HG03060 (cell line): ENCODE results near the gene IL20.

Source experiments
- ATAC-seq: cut with Tn5 transposase; IDR thresholded peaks from one replicate; pipeline ENCODE4 v1.9.1; 2021; ENCODE audit warnings: low read depth, moderate number of reproducible peaks; ENCODE audit not compliant: unreplicated experiment

The IL20 gene

DNA sequence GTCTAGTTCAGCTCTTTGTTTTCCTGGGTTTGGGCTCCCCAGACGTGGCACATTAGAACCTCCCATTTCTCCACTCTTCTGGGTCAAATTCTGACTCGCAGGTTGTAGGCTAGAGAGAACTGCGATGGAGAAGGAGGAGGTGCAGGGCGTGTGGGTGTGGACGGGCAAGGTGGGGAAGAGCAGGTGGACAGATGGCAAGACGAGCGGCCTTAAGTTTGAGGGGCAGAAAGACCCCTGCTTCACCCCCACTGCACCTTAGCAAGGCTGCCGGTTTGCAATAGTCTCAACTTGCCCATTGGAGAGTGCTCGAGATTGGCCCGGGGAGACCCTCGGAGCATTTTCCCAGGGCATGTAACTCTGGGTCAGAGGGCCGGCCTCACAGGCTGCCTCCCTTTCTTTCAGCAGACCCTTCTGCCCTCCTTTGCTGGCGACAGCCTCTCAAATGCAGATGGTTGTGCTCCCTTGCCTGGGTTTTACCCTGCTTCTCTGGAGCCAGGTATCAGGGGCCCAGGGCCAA is 33.5 kb downstream of the IL20 start:
- ATAC-seq, result no peak

GRCh38 chr1:206899717-206900116 is 34.3 kb downstream of the IL20 start:
- ATAC-seq, result no peak

DNA sequence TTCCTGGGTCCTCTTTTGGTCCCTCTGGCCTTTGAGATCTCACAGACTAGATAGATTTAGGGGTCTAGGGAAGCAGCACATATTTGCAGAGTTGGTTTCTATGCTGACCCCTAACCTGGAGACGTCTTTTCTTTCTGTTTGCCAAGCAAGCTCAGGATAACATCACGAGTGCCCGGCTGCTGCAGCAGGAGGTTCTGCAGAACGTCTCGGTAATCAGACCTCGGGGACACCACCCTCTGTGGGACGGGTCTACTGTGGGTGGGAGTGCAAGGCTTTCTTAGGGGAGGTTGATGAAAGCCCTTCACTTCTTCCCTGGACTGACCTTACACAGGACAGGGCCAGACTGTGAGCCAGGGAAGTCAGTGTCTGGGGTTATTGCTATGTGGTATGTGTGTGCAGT is 34.7 kb downstream of the IL20 start:
- ATAC-seq, result no peak

DNA sequence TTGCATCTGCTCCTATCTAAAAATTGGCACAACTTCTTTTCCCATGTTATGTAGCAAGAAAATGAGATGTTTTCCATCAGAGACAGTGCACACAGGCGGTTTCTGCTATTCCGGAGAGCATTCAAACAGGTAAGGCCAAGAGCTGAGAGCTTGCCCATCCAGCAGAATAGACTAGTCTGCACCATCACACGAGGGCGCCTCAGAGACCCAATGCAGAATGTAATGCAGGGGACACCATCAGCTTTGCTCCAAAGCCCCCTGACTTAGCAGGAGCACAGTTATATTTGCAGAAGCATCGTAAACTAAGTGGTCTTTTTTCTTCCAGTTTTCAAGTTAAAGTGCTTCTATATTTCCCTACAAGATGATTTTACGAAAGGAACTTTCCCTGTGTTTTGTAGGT is 36.5 kb downstream of the IL20 start:
- no peak for ATAC-seq

DNA sequence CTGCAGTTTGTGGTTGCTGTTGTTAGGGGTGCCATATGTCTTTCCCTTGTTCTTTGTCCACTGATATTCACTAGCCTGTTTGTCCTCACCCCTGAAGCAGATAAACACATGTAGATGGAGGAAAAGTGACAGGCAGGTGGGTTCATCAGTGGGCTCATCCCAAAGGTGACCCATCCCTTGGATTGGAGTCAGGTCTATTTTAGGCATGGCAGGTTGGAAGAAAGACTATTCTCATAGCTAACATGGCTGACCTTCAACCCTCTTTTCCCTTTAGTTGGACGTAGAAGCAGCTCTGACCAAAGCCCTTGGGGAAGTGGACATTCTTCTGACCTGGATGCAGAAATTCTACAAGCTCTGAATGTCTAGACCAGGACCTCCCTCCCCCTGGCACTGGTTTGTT is 37.3 kb downstream of the IL20 start:
- ATAC-seq, result no peak

- no peak for ATAC-seq
These were observed 38.3 kb downstream of the IL20 start for GRCh38 chr1:206903687-206904086.

GRCh38 chr1:206904423-206905142 is 39.2 kb downstream of the IL20 start:
- ATAC-seq, result no peak

GRCh38 chr1:206905295-206906164 is 40.1 kb downstream of the IL20 start:
- peak; percentile 63 for ATAC-seq

GRCh38 chr1:206907304-206907991 is 42.0 kb downstream of the IL20 start:
- no peak for ATAC-seq

DNA sequence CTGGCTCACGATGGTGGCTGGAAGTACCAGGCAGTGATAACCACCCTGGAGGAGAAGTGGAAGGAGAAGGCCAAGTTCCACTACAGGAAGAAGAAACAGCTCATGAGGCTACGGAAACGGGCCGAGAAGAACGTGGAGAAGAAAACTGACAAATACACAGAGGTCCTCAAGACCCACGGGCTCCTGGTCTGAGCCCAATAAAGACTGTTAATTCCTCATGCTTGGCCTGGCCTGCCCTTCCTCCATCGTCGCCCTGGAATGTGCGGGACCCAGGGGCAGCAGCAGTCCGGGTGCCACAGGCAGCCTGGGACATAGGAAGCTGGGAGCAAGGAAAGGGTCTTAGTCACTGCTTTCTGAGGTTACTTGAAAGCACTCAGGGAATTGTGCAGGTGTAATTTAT is 42.6 kb downstream of the IL20 start:
- ATAC-seq, result no peak

DNA sequence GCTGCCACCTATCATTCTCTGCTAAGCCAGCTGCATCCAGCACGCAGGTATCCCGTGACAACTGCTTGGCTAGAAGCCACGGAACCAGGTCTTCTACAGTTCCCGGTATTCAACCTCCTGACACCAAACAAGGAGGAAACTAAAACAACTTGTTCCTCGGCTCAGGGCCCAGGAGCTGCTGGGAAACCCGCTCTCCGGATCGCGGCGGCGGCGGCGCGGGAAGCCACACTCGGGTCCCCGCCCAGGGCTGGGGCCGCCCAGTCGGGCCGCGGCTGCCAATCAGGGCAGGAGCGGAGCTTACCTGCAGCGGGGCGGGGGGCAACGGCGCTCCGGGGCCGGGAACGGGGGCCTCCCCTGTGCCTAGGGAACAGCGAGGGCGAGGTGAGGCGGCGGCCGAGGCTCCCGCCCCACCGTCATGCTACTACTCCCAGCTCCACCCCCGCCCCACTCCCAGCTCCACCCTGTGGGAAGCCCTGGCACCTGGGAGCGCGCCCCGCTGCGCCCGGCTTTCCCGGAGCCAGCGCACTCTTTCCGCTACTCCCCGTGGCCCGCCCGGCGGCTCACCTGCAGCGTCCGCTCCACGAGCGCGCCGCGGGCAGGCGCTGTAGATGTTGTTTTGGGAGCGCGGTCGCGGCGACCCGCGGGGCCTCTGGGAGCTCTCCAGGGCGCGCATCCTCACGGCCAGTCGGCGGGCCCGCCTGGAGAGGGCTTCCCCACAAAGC is 43.9 kb downstream of the IL20 start:
- ATAC-seq, result no peak

GRCh38 chr1:206909883-206910318 is 44.5 kb downstream of the IL20 start:
- no peak for ATAC-seq

DNA sequence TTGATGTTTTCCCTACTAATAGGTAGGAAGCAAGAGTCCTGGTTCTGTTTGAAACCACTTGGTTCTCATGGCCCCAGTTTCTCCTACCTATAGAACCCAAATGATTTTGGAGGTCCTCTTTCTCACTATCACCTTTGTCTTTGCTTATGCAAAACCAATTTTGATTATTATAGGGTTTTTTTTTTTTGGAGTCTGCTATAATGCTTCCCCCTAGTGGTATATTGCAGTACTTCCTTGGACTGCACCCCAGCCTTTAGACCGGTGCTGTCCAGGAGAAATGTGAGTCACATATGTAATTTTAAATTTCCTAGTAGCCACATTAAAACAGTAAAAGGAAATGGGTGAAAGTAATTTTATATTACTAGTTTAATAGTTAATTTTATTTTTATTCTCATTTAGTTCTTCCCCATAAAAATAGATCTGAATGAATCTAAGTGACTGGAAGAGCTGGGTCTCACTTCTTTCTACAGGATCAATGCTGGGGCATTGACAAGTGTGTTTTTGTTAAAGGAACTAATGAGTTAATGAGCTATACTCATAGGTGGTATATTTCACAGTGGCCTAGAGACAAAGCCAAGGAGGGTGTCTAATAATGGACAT is 45.7 kb downstream of the IL20 start:
- no peak for ATAC-seq

GRCh38 chr1:206912445-206913095 is 47.1 kb downstream of the IL20 start:
- no peak for ATAC-seq

DNA sequence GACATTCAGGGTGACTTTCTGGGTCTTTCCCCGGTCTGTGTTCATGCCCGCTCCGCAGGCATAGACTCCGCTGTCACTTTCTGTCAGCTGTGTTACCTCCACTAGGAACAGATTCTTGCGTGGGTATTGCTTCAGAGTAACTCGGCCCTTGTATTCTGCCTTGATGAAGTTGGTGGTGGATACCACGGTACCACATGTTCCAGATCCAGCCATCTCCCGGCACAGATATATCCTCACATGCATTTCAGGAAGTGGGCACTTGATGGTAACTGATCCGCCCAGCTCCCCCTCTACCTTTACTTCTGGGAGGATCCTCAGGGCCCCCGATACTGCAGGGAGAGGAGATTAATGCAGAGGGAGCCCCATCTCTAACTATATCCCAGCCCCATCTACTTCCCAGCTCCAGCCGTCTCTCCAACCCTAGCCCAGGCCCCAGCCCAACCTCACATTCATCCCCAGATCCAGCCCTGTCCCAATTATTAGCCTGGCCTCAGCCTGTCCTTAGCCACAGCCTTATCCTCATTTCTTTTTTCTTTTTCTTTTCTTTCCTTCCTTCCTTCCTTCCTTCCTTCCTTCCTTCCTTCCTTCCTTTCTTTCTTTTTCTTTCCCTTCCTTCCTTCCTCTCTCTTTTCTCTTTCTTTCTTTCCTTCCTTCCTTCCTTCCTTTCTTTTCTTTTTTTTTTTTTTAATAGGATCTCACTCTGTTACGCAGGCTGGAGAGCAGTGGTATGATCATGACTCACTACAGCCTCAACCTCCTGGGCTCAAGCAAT is 48.5 kb downstream of the IL20 start:
- no peak for ATAC-seq

DNA sequence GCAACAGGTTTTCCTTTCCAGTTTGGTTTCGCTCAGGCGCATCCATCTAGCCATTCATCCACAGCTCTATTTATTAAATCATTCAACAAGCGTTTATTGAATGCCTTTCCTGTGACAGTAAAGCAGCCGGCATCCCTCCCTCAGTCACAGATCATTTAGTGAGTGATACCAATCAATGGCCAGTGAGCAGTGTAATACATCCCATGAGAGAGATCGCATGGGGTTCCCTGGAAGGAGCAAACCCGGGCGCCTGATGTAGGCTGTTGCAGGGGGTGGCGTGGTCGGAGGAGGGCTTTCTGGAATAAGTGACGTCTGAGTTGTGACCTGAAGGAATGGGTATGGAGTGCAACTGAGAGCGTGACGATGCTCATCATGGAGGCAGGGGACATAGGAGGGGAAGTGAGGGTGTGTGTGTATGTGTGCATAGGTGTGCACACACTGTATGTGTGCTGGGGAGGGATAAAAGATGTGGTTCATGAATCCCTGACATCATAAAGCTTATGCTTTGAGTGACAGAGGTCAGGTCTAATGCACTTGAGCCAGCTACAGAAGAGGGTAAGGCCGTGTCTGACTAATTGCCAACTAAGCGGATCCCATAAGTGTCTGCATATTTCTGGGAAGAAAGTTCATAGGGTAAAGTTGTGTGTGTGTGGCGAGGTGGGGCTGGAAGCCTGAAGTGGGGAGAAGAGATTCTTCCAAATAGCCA is 49.8 kb downstream of the IL20 start:
- no peak for ATAC-seq

DNA sequence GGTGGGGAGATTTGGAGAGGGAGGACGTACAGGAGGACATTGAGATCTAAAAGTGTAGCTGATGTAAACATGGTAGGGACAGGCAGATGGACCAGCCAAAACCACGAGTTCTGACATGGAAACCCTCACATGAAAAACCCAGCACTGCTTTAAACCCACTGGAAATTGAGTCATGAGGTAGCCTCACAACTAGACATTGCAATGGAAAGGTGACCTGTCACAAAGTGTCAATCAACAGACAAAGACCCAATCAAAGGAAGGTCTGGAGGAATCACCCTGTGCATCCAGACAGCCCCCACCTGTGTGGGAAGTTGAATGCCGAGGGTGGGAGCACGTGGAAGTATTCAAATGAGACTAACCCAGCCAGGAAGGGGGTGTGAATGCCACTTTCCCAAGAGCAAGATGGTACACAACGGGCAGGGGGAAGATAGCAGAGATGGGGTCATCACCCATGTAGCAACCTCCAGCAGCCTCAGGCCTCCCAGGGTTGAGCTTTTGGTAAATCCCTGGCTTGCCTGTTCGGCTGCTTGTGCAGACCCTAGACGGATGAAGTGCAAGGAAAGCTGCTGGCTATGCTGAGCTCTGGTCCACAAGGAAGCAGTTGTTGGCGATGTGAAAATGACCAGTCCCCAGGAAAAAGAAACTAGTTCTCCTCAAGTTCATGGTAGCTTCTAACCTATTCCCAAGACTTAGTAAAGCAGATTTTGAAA is 50.7 kb downstream of the IL20 start:
- no peak for ATAC-seq

DNA sequence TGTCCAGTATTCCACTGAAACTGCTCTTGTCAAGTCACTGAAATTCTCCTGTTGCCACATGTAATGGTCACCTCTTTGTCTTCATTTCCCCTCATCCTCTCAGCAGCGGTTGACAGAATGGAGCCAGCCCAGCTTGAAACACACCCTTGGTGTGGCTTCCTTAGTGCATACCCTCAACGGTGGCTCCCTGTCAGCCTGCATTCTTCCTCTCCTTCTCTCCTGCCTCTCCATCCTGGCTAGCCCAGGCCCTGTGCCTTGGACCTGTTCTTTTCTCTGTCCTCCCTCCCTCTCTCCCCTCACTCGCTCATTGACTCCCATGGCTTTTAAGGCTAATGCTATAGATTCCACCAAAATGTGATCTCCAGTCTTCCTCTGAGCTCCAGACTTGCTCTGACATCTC is 52.7 kb downstream of the IL20 start:
- ATAC-seq, result no peak
